ENCODE measurements around the gene RIPOR3.
"Not testable (repeated sequence)": the region's sequence is repeated elsewhere in the genome, so short reads cannot be mapped to it uniquely, and the experiment has no call there.

RIPOR3 gene

DNA sequence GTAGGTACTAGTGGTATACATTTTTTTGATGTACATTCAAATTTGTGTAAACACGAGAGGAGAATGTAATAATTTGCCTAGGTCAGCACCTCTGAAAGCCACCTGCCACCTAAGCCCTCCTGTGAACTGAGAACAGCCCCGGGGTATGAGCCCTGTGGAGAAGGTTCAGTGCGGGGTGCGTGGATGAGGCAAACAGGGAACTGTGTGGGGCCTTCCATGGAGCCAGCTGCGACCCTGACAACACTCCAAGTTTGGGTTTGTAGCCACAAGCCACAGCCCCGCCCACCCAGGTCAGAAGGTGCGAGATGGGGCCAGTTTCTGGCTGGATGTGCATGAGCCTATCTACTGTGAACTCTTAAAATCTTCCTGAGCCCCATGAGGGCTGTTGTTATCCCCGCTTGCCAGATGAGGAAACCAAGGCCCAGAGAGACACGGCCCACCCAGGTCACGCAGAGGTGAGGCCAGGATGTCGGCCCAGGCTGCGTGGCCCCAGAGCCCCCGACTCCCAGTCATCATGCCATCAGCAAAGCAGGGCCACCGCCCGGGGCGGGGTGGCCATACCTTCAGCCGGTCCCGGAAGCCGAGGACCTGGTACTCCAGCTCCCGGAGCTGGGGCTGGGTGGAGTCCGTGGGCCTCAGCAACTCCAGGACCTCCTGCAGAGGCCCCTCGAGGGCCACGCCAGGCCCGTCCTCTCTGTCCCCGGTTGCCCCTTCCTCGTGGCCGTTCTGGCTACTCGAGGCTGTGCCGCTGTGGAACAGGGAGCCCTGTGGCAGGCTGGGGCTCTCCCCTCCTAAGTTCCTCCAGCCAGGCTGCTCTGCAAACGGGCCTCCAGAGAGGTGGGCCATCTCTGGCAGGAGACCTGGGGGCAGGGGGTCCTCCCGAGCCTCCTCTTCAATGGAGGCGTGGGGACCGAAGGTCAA is 89.6 kb downstream of the RIPOR3 start:
- no peak for DNase-seq

GRCh38 chr20:50600281-50600895 is 91.0 kb downstream of the RIPOR3 start:
- DNase-seq: no peak

DNA sequence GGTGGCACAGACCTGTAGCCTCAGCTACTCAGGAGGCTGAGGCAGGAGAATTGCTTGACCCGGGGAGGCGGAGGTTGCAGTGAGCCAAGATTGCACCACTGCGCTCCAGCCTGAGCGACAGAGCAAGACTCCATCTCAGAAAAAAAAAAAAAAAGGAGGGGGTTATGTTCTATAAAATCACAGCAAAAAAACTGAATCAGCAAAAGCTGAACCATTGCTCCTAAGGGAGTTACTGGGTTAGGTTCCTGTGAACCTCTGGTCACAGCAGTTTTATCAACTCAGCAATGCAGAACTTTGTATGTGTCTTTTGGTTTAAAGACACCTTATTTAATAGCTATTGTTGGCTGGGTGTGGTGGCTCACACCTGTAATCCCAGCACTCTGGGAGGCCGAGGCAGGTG is 92.6 kb downstream of the RIPOR3 start:
- not testable (repeated sequence) for DNase-seq

DNA sequence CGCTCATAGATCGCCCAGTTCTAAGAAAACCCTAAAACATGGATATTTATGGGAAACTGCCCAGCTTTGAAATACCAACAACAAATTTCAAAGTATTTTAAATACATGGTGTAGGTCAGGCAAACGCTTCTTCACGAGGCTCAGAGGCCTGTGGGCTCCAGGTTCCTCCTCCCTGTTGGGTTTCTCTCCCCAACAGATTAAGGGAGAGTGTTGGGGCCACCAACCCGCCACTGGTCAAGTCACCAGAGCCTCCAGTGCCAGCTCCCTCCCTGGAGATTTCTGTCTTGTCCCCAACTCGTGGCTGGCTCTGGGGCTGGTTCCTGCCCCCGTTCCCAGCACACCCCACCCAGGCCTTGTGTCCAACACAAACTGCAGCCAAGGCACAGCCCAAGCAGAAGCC is 93.3 kb downstream of the RIPOR3 start:
- DNase-seq: no peak

- DNase-seq: no peak
These were observed 93.9 kb downstream of the RIPOR3 start for GRCh38 chr20:50597406-50597969.

GRCh38 chr20:50596694-50597021 is 94.7 kb downstream of the RIPOR3 start:
- no peak for DNase-seq

DNA sequence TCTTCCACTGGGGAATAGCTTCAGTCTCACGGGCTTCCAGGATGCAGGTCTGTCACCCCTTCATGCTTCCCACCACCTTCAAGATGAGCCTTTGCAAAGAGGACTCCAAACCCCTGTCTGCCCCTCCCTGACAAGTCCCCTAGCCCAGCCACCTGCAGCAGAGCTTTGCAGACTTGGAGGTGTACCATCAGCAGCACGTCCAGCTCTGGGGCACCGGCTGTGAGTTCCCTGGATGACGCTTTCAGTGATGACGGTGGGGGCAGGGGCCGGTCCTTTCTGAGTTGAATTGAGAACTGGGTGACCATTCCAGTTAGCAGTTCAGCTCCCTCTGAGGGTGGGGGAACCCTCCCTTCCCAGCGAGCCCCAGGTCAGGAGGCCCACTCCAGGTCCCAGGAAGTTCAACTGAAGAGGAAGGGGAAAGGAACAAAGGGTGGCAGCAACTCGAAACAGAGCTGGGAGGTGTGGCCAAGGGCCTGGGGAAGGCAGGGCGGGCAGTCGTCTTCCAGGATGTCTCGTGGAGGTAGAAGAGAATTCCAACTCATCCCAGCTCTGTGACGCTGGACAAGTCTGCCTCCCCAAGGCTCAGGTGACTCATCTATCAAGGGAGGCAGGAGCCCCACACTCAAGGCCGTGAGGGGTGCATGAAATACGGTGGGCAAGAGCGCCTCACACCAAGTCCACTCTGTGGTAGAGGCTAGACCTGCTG is 95.2 kb downstream of the RIPOR3 start:
- DNase-seq: no peak

- no peak for DNase-seq
These were observed 95.9 kb downstream of the RIPOR3 start for GRCh38 chr20:50595433-50595895.

DNA sequence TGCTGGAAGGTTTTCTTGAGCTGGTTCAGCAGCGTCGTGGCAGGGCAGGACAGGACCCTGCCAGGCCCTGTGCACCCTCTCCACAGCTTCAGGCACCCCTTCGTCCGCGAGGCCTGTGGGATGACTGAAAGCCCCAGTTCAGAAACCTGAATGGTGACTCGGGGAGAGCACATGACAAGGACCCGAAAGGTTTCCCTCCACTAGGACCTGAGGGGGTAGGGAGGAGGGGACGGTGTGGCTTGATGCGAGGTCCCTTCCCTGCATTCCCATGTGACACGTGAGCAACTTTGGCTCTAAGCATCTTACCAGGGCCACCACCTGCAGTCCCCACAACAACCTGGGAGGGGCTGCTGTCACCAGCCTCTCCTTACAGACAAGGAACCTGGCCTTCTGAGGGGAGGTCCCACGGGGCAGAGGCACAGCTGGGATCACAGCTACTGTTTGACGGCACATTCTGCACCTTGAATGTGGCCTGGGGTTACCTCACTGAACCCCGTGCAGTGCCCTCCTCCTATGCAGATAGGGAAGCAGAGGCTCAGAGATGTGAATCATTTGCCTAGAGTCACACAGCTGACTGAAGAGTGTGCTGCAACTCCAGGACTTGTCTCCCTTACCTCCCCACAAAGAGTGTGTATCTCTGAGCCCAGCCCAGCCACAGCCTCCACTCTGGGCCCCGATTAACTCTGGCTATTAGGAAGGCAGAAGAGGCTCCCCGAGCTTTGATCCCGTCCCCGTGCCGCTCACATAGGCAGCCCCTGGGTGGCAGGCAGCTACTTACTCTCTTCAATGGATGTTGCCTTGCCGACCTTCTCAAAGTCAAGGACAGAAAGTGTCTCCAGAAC is 96.5 kb downstream of the RIPOR3 start:
- no peak for DNase-seq

DNA sequence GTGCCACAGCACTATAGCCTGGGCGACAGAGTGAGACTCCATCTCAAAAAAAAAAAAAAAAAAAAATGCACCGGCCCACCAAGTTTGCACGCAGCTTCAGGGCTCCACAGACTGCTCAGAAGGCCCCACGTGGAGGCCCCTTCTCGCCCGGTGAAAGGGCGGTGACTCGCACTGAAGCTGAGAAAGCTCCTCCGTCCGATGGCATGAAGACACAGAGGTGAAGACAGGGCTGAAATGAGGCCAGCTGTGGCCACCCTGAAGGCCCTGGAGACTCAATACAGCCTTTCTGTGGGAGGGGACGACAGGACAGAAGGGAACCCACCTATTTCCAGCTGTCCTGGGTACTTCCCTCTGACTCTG is 97.1 kb downstream of the RIPOR3 start:
- DNase-seq: no peak

GRCh38 chr20:50593005-50593335 is 98.4 kb downstream of the RIPOR3 start:
- no peak for DNase-seq

DNA sequence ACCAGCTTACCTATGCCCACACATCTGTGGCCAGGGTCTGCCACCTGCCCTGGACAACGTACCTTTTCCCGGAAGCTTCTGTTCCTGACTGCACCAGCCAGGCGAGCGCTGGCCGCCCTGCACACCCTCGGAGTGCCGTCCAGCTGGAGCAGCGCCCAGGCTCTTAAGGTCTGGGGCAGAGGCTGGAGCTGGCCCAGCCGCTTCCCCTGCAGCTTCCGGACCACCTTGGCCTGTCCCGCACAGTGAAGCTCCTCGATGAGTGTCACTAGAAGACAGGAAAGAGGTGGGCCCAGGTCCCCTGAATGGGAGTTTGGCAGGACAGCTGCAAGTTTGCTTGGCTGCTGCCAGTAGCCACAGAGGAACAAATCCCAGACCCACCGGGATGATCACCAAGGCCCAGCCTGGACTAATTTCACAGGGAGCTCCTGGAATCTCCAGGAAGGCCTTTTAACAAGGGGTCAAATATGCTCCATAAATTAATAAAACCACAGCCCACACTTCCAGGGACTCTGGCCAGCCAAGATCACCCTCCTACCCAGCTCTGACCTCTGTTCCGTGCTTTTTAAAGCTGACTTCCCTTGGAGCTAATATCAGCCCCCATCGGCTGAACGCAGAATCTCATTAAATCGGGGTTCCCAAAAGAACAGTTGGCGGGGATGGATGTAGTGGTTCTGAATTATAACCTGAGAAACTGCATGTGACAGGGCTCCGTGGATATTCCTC is 98.9 kb downstream of the RIPOR3 start:
- no peak for DNase-seq

- no peak for DNase-seq
These were observed 100.0 kb downstream of the RIPOR3 start for GRCh38 chr20:50591233-50591852.

DNA sequence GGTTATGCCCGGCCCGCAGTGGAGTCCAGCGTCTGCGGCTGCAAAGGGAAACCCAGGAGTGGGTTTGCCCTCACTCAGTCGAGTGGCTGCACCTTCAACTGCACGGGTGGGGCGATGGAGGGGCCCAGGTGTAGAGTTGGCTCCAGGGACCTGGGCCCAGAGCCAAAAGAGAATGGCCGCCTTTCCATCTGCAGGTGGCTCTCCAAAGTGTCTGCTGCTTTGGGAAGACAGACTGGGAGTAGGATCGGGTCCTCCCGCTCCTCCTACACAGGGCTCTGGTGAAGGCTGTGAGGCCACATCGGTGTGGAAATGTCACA is 101.0 kb downstream of the RIPOR3 start:
- no peak for DNase-seq

GRCh38 chr20:50589548-50590347 is 101.6 kb downstream of the RIPOR3 start:
- no peak for DNase-seq

DNA sequence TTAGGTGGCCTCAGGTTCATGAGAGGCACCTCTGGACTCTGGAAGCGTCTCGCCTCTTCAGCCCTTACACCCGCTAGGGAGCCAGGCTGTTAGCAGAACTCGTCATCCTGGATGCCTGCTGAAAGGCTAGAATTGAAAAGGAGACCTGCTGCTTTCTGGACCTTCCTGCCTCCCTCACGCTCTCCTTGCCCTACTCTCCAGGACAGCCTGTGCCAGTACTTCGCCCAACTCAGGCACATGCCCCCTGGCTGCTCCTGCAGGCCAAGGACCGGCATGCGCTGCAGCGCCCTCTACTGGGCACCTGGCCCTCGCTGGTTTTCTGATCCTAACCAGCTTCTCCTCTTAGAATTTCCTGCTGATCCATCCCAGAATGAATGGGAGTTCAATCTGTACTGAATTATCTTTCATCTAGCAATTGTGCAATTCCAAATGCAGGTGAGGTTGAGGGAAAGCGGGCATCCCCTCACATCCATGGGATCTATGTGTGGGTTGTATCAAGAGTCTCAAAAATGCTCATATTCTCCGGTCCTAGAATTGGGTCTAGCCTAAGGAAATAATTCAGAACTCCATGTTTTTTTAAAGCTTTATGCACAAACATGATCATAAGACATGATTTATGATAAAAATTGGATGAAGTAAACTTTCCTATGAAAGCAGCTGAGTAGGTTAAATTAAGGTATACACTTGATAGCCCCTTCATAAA is 103.2 kb downstream of the RIPOR3 start:
- DNase-seq: peak; percentile 63 to 73

DNA sequence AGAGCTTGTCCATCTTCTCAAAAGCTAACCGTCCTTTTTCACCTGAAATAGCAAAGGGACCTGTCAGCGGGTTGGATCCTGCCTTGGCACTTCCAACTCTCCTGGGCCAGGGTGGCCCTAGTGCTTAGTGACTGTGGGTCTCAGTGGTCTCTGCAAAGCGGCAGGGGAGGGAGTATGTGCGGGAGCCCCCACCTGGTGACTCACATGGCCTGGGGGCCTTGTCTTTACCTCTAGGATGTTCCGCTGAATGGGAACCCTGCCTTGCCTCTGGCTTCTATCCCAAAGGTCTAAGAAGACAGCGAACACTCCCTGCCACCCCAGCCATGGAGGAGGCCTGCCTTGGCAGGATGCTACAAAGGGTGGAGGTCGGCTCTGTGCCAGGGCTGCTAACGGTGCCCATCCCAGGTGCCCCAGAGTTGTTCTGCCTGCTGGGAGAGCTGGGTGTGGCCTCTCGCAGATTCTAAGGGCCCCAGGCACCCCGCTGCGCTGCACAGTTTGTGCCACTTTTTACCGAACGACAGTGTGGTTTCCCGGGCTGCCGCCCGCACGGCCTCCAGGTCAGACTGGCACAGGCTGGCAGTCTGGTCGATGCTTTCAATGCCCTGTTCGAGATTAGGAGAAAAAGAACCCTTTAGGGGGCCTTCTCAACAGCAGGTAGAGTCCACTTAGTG is 103.9 kb downstream of the RIPOR3 start:
- DNase-seq: no peak

DNA sequence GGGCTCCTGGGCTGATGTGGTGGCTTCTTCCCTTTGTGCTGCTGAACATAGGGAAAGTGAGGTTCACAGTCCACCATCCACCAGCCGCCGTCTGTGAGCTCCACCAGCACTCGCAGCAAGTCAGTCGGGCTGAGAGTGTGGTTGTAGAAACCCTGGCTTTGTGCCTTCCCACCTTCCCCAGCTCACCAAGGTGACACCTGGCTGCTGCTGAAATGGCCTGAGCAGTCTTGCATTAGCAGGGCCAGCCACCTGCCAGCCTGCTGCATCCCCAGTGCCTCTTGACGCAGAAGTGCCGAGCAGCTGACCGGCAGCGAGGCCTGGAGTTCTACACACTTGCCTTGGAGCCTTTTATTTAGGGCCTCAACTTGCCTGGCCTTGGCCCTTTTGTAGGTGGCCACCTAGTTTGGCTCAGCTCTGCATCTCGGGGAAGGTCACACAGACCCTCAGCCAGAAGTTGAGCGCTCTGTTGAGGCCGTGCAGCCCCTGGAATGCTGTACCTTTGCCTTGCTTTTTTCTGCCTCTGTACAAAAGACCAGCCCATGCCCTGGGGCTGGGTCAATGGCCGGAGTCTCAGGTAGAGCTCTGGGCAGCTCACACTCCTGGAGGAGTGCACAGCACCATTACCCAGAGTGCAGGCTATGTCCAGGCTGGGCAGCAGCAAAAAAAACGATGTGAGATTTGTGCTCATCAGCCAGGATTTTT is 104.7 kb downstream of the RIPOR3 start:
- no peak for DNase-seq

GRCh38 chr20:50585678-50586077 is 105.7 kb downstream of the RIPOR3 start:
- DNase-seq: no peak

Data from activated CD4-positive, alpha-beta T cell treated with anti-CD3 and anti-CD28 coated beads for 4 hours (primary cell).